Keratinocyte (primary cell): ENCODE results near the gene ABL1.

Experiments
- EZH2 ChIP-seq: IDR thresholded peaks from one replicate; pipeline ENCODE4 v1.6.1; 2012; ENCODE audit warnings: inconsistent platforms, mild to moderate bottlenecking, low read length, moderate library complexity
- TF ChIP-seq, protein P1 (sequence below), 3 experiments: IDR thresholded peaks in 1 of 3; conservative IDR thresholded peaks in 1 of 3; optimal IDR thresholded peaks in 1 of 3; 2 replicates in 2 of 3; 3 replicates in 1 of 3; pipeline versions ENCODE3 to v1.5.1; 2011; ENCODE audit warnings: low read length in 3 of 3, mild to moderate bottlenecking in 3 of 3, moderate library complexity in 2 of 3, control low read depth in 1 of 3, inconsistent platforms in 1 of 3; ENCODE audit not compliant: insufficient read depth in 2 of 3; ENCODE audit errors: extremely low read depth in 1 of 3

DNA sequence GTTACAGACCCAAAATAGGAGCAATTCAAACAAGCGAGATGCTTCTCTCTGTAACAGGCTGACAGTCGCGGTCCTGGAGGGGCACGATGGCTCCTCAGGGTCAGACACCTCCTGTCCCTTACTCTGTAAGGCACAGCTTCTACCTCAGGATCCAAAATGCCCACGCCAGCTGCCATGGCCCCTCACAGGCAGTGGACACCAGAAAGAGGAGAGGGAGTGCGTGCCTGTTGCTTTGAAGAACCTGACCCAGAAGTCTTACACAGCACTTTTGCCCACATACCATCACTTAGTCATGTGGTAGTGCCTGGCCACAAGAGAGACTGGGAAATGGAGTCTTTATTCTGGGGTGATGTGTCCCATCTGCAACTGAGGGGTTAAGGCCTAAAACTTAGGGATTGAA, 11.6 kb upstream of the ABL1 start:
- TF ChIP-seq, protein P1, sequence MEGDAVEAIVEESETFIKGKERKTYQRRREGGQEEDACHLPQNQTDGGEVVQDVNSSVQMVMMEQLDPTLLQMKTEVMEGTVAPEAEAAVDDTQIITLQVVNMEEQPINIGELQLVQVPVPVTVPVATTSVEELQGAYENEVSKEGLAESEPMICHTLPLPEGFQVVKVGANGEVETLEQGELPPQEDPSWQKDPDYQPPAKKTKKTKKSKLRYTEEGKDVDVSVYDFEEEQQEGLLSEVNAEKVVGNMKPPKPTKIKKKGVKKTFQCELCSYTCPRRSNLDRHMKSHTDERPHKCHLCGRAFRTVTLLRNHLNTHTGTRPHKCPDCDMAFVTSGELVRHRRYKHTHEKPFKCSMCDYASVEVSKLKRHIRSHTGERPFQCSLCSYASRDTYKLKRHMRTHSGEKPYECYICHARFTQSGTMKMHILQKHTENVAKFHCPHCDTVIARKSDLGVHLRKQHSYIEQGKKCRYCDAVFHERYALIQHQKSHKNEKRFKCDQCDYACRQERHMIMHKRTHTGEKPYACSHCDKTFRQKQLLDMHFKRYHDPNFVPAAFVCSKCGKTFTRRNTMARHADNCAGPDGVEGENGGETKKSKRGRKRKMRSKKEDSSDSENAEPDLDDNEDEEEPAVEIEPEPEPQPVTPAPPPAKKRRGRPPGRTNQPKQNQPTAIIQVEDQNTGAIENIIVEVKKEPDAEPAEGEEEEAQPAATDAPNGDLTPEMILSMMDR (optimal IDR thresholded peaks at IDR 0.05 in 1 of 3, IDR thresholded peaks at IDR 0.05 in 1 of 3, conservative IDR thresholded peaks at IDR 0.05 in 1 of 3; ENCODE audit: extremely low read depth in 1 of 3, insufficient read depth in 2 of 3, low read length in 3 of 3), result no peak
- no peak for TF ChIP-seq EZH2
